Cardiac muscle cell (in vitro differentiated cells and primary cell): ENCODE results near the gene ATE1. TPM values are rescaled to one million over a fixed set of nuclear protein-coding genes. Genes with fewer than 3 reads are reported as not detected.

Experiments
- DNase-seq, 2 donors: peaks; one replicate each; pipeline versions ENCODE4 v3.0.0 to v3.0.0-alpha.2; 2010 to 2017; ENCODE audit warnings: low read depth in 1 of 2, low spot score in 1 of 2
- H3K27ac ChIP-seq: fragments of 200-600 bp; sonication (generic); 2 replicates; pipeline ENCODE4 v1.5.1; 2016
- H3K27me3 ChIP-seq: fragments of 200-600 bp; sonication (generic); 2 replicates; pipeline ENCODE4 v1.6.0; 2016; ENCODE audit warnings: control low read depth
- H3K36me3 ChIP-seq: fragments of 200-600 bp; sonication (generic); 2 replicates; pipeline ENCODE4 v1.5.1; 2016; ENCODE audit warnings: control low read depth
- H3K4me1 ChIP-seq: fragments of 200-600 bp; sonication (generic); 2 replicates; pipeline ENCODE4 v1.8.1; 2017; ENCODE audit warnings: low read depth, mild to moderate bottlenecking, mixed run types
- H3K4me3 ChIP-seq: fragments of 200-600 bp; sonication (generic); 2 replicates; pipeline ENCODE4 v1.5.1; 2016; ENCODE audit warnings: mild to moderate bottlenecking
- H3K9me3 ChIP-seq: fragments of 200-600 bp; sonication (generic); 2 replicates; pipeline ENCODE4 v1.5.1; 2017; ENCODE audit warnings: low read depth, mild to moderate bottlenecking, control low read depth
- polyA plus RNA-seq: library from polyadenylated mRNA; unstranded; fragments of >200 nt; fragmentation: Nextera tagmentation; extraction: Ambion mirVana; gene quantifications from 2 replicates; pipeline ENCODE4 v1.2.1, GENCODE V29; 2016
- total RNA-seq: library from RNA; depleted of rRNA; stranded (reverse); fragments of >200 nt; gene quantifications from 2 replicates; pipeline ENCODE4 v1.2.3, GENCODE V29; 2016
- TF ChIP-seq, protein P1 (sequence below): IDR thresholded peaks from 2 replicates; pipeline ENCODE4 v1.5.1; 2012; ENCODE audit warnings: low read depth, mild to moderate bottlenecking, low read length

ATE1 gene
- total and polyA plus RNA-seq, 2 experiments from 2014 or later = 18.4 to 21.4 TPM

DNA sequence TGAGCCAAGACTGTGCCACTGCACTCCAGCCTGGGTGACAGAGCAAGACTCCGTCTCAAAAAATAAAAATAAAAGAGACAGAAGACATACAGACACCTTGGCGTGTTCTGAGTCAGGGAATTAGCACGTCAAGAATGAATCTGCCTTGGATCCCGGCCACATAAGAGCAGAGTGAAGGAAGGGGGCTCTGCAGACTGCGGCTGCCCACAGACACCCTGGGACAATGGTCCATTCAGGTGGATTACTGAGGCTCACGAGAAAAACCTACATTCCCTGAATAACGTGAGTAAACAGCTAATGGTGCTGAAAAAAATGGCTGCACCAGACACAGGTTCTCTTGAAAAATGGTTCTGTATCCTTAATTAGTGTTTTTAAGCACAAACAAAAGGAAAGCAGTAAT, 229.5 kb downstream of the ATE1 start:
- H3K4me3 ChIP-seq = no peak overlapping the region
- no peak for DNase-seq
- H3K4me1 ChIP-seq = peaks cover 17% of the 10 kb centered on the region
- no peaks in the 10 kb centered on the region for H3K27me3 ChIP-seq
- TF ChIP-seq, protein P1, sequence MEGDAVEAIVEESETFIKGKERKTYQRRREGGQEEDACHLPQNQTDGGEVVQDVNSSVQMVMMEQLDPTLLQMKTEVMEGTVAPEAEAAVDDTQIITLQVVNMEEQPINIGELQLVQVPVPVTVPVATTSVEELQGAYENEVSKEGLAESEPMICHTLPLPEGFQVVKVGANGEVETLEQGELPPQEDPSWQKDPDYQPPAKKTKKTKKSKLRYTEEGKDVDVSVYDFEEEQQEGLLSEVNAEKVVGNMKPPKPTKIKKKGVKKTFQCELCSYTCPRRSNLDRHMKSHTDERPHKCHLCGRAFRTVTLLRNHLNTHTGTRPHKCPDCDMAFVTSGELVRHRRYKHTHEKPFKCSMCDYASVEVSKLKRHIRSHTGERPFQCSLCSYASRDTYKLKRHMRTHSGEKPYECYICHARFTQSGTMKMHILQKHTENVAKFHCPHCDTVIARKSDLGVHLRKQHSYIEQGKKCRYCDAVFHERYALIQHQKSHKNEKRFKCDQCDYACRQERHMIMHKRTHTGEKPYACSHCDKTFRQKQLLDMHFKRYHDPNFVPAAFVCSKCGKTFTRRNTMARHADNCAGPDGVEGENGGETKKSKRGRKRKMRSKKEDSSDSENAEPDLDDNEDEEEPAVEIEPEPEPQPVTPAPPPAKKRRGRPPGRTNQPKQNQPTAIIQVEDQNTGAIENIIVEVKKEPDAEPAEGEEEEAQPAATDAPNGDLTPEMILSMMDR = no peak
- H3K9me3 ChIP-seq = no peaks in the 10 kb centered on the region
- H3K36me3 ChIP-seq = no peaks in the 10 kb centered on the region
- H3K27ac ChIP-seq = no peak overlapping the region

DNA sequence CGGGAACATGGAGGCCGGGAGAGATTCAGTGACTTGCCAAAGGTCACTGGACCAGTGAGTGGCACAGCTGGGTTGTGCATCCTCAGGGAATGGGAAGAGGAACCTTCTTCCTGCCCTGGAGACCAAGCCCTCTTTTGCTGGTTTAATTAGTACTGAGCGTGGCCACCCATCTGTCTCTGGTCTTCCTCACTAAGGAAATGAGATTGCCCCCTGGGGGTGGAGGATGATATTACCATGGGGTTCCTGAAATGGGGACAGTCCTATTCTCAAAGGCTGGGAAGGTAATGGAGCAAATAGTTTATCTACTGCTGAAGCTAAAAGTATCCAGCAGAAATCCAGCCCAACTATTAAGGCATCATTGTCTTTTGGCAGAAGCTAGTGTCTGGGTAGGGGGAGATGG, 231.0 kb downstream of the ATE1 start:
- Histone ChIP-seq H3K27ac (no peak overlapping the region), H3K4me3 (no peak overlapping the region), H3K9me3 (no peaks in the 10 kb centered on the region), H3K27me3 (no peaks in the 10 kb centered on the region), H3K36me3 (no peaks in the 10 kb centered on the region), H3K4me1 (peaks cover 17% of the 10 kb centered on the region)
- TF ChIP-seq, protein P1 = peak; percentile 49
- DNase-seq = peak in 1 of 2 donors; percentile 34

- no peaks in the 10 kb centered on the region for H3K9me3 ChIP-seq
- peak overlapping the region; percentile 61 for H3K27ac ChIP-seq
- peaks cover 17% of the 10 kb centered on the region for H3K4me1 ChIP-seq
- no peaks in the 10 kb centered on the region for H3K27me3 ChIP-seq
- H3K36me3 ChIP-seq = no peaks in the 10 kb centered on the region
- H3K4me3 ChIP-seq = no peak overlapping the region
- TF ChIP-seq, protein P1 = no peak
- no peak for DNase-seq
Measured at GRCh38 chr10:121695731-121696464, 231.9 kb downstream of the ATE1 start.

DNA sequence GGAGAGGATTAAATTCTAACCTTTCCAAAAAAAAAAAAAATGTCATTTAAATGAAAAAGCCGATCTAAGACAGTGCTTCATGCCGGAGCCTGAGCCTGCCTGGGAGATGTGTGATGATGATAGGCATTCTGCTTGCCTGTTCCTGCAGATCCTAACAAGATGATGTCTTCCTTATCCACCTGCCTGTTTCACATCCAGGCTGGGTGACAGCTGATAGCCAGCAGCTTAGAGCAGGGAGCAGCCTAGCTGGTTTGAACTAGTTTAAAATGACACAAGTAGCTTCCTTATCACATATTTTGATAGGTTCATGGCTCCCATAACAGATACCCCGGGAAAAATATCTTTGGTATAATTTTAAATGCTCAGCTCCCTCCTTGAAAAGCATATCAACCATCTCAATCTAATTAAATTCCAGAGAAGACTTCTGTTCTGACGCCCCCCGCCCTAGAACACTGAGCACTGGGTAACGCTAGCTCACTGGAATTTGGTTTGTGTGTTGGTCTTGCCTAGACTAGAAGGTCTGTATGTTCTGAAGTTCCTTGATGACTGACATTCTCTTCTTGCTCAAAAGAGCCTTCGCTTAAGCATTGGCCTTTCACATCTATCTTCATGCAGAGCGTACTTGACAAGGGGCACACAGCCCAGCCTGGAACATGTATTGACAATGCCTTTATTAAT, 232.7 kb downstream of the ATE1 start:
- Histone ChIP-seq H3K27ac (peak overlapping the region; percentile 61), H3K4me3 (no peak overlapping the region), H3K36me3 (no peaks in the 10 kb centered on the region), H3K27me3 (no peaks in the 10 kb centered on the region), H3K4me1 (peaks cover 17% of the 10 kb centered on the region), H3K9me3 (no peaks in the 10 kb centered on the region)
- TF ChIP-seq, protein P1 = no peak
- peak in 1 of 2 donors; percentile 31 for DNase-seq

GRCh38 chr10:121694327-121694965, 233.4 kb downstream of the ATE1 start:
- Histone ChIP-seq H3K27me3 (no peaks in the 10 kb centered on the region), H3K4me3 (no peak overlapping the region), H3K27ac (peak overlapping the region; percentile 61), H3K36me3 (no peaks in the 10 kb centered on the region), H3K9me3 (no peaks in the 10 kb centered on the region), H3K4me1 (peaks cover 17% of the 10 kb centered on the region)
- TF ChIP-seq, protein P1 = no peak
- DNase-seq = no peak
